Retinal pigment epithelial cell (primary cell): ENCODE results near the gene STRA8.
"Not testable (repeated sequence)": the region's sequence is repeated elsewhere in the genome, so short reads cannot be mapped to it uniquely, and the experiment has no call there.

Experiments
- DNase-seq: peaks from one replicate; pipeline ENCODE4 v3.0.0-alpha.2; 2010; ENCODE audit warnings: low read depth
- H3K4me3 ChIP-seq: 2 replicates; pipeline ENCODE4 v1.5.1; 2011; ENCODE audit warnings: mild to moderate bottlenecking, low read length, control low read depth, moderate library complexity
- TF ChIP-seq, protein P1 (sequence below): conservative IDR thresholded peaks from 2 replicates; pipeline ENCODE4 v1.5.1; 2011; ENCODE audit warnings: low read depth, low read length, control low read depth, inconsistent platforms

The STRA8 gene

DNA sequence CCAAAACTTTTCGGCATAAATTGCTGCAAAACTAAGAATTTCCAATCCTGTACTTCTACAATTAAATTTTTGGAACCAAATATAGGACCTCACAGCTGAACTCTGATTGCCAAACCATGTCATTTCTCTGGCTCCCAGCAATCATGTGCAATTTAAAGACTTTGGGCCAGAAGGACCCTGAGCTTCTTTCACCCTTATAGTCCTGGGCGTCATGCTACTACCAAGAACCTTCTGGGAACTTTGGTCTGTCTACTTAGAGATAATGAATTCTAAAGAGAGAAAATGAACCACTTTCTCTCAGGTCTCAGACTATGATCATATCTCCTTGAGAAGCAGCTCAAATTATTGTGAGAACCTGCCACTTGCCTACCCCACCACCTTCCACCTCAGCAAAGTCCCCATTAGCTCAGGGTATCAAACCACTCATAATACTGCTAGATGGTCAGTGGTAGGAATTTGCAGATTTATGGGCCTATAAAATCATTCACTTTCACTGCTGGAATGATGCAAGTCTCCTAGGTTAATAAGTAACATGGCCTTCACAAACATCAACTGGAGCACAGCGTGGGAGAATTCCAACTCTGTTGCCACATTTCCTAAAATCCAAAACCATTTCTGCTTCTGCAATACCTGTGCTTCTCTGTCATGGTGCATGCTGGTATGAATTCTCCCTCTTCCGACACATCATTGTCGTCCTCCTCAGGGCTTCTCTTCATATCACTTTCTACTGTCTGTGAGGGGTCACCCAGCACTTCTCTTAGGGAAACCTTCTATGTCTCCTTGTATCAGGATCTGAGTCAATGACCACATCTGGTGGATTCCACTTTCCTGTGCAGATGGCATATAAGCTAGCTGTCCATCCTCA, 15.8 kb upstream of the STRA8 start:
- H3K4me3 ChIP-seq = no peak overlapping the region
- TF ChIP-seq, protein P1, sequence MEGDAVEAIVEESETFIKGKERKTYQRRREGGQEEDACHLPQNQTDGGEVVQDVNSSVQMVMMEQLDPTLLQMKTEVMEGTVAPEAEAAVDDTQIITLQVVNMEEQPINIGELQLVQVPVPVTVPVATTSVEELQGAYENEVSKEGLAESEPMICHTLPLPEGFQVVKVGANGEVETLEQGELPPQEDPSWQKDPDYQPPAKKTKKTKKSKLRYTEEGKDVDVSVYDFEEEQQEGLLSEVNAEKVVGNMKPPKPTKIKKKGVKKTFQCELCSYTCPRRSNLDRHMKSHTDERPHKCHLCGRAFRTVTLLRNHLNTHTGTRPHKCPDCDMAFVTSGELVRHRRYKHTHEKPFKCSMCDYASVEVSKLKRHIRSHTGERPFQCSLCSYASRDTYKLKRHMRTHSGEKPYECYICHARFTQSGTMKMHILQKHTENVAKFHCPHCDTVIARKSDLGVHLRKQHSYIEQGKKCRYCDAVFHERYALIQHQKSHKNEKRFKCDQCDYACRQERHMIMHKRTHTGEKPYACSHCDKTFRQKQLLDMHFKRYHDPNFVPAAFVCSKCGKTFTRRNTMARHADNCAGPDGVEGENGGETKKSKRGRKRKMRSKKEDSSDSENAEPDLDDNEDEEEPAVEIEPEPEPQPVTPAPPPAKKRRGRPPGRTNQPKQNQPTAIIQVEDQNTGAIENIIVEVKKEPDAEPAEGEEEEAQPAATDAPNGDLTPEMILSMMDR = no peak
- no peak for DNase-seq

DNA sequence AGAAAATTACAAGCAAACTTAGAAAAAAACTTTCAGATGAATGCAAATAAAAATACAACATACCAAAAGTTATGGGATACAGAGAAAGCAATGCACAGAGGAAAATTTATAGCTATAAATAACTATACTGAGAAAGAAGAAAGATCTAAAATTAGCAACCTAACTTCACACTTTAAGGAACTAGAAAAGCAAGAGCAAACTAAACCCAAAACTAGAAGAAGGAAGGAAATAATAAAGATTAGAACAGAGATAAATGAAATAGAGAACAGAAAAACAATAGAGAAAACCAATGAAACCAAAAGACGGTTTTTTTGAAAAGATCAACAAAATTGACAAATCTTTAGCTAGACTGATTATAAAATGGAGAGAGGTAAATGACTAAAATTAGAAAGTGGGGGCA, 9.6 kb upstream of the STRA8 start:
- DNase-seq = no peak
- no peak overlapping the region for H3K4me3 ChIP-seq
- TF ChIP-seq, protein P1 = no peak

DNA sequence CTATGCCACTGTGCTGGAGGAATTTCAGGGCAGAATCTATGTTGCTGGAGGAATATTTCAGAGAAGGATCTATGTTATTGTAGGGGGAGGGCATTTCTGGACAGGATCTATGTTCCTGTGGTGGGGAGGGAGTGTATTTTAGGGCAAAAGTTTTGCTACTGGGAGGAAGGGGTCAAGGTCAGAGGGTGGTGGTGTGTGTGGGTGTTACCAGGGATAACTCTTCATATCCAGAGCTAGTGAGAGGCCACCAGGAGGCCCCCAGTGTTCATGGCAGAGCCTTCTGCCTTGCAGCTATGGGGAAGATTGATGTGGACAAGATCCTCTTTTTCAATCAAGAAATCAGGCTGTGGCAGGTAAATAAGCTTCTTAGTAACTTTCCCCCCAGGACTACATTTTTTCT, 2.0 kb upstream of the STRA8 start:
- TF ChIP-seq, protein P1 = no peak
- no peak overlapping the region for H3K4me3 ChIP-seq
- no peak for DNase-seq

DNA sequence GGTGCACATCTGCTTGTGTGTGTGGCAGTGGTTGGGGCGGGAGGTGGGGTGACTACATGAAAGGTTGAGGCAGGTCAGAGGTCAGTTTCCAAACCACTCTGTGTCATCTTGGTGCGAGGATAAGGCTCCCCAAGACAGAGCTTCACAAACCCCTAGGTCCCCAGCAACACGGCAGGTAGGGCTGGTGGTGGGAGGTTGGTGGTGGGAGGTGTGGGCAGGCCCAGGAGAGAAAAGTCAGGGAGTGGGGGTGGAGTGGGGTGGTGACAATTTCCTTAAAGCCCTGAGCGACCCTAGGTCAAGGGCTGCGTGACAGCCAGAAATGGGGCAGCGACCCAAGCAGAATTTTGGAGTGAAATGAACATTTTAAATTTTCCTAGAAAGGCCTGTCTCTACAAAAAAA, 1.6 kb upstream of the STRA8 start:
- H3K4me3 ChIP-seq = no peak overlapping the region
- DNase-seq = no peak
- TF ChIP-seq, protein P1 = no peak

DNA sequence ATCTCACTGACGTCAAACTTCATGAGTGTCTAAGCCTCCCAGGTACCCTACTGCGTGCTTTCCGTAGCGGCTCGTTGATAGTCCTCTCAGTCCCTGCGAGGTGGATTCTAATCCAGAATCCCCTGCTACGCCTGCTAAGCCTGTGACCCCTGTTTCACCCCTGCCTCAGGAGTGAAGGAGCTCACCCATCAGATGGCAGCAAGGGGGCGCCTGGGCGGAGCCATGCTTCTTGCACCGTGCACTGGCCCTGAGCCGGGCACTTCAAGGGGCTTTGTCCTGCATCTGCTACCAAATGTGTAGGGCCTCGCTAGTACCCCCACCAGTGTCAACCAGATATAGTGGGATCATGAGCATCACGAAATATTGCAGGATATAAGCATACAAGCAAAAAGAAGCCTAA, 918 bp upstream of the STRA8 start:
- H3K4me3 ChIP-seq = no peak overlapping the region
- no peak for DNase-seq
- TF ChIP-seq, protein P1 = peak; percentile 31

DNA sequence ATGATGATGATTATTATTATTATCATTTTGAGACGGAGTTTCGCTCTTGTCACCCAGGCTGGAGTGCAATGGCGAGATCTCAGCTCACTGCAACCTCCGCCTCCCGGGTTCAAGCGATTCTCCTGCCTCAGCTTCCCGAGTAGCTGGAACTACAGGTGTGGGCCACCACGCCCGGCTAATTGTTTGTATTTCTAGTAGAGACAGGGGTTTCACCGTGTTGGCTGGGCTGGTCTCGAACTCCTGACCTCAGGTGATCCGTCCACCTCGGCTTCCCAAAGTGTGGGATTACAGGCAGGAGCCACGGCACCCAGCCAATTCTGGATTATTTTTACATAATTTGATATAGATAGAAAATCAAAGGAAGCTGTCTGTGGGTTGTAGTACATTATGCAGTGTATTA, 457 bp downstream of the STRA8 start:
- H3K4me3 ChIP-seq, DNase-seq: not testable (repeated sequence)

DNA sequence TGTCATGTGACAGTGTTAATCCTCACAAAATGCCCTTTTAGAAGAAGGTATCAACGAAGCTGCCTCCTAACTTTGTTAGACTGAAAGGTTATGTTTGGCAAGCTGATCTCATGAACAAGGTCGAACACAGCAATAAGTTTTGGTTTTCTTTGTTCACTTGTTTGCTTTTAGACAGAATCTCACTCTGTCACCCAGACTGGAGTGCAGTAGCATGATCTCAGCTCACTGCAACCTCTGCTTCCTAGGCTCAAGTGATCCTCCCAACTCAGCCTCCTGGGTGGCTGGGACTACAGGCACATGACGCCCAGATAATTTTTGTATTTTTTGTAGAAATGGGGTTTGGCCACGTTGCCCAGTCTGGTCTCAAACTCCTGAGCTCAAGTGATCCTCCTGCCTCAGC, 1.1 kb downstream of the STRA8 start:
- TF ChIP-seq, protein P1 = no peak
- H3K4me3 ChIP-seq = no peak overlapping the region
- no peak for DNase-seq
